Activated CD4-positive, alpha-beta memory T cell treated with anti-CD3 and anti-CD28 coated beads for 36 hours (primary cell): ENCODE results near the gene SH2D3C. TPM values are rescaled to one million over a fixed set of nuclear protein-coding genes. Genes with fewer than 3 reads are reported as not detected.

Experiments
- CTCF ChIA-PET: fragments of 350-600 bp; sonication (Branson Sonifier 250); formaldehyde crosslinking; loops from one replicate; lab custom pipeline; 2021; ENCODE audit warnings: antibody characterized with exemption, inconsistent platforms; lab: Charles Lee
- POLR2A ChIA-PET: fragments of 350-600 bp; sonication (Branson Sonifier 250); formaldehyde crosslinking; loops from one replicate; lab custom pipeline; 2021; ENCODE audit warnings: antibody characterized with exemption; lab: Charles Lee
- DNase-seq: peaks from one replicate; pipeline ENCODE4 v3.0.0-alpha.2; 2020
- H3K27ac Mint-ChIP-seq: one replicate; pipeline ENCODE4 v1.8.0; 2021; ENCODE audit warnings: mixed read lengths
- H3K27me3 Mint-ChIP-seq: one replicate; pipeline ENCODE4 v1.8.0; 2021; ENCODE audit warnings: mixed read lengths
- H3K36me3 Mint-ChIP-seq: one replicate; pipeline ENCODE4 v1.8.0; 2021; ENCODE audit warnings: mixed read lengths
- H3K4me1 Mint-ChIP-seq: one replicate; pipeline ENCODE4 v1.8.0; 2021; ENCODE audit warnings: low read depth, mixed read lengths
- H3K4me3 Mint-ChIP-seq: one replicate; pipeline ENCODE4 v1.8.0; 2021; ENCODE audit warnings: mild to moderate bottlenecking, mixed read lengths
- H3K9me3 Mint-ChIP-seq: one replicate; pipeline ENCODE4 v1.8.0; 2021; ENCODE audit warnings: mixed read lengths
- intact Hi-C: fragments of 100-400 bp; cut with micrococcal nuclease; formaldehyde crosslinking; loops from one replicate; pipeline ENCODE4 v1.15.1; 2023
- total RNA-seq, 2 experiments: library from RNA; stranded (reverse); gene quantifications; one replicate each; pipeline ENCODE4 v1.2.3, GENCODE V29; 2021

Gene SH2D3C
- total RNA-seq, 2 experiments from 2014 or later, result 34.5 to 35.3 TPM

DNA sequence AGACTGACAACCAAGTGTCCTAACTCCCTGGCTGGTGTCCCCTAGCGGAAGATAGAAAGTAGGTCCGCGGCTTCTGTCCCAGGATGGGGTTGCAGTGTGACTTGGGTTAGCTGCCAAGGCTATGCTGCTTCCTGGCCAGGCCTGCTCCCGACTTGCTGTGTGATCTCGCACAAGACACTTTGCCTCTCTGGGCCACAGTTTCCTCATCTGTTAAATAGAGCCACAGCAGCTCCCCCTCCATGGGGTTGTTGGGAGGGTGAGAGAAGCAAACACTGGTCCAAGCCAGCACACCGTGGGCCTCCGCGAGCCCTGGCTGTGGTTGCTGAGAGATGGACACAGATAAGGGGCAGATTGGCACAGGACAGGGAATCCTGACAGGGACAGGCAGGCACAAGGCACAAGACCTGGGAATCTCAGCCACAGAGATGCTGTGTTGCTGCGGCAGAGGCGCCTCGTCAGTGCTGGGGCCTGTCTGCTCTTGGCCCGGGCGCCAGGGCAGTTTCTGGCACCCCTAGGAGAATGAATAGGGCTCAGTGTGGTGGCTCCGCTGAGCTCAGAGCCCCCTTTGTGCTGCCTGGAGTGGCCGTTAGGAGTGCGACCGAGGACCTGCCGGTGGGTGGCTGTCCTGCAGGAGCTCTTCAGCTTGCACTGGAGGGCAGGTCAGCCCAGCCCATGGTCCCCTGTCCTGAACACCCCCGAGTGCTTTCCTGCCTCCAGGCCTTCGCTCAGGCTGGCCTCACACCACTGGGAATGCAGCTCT lies 1.8 kb upstream of the SH2D3C start:
- CTCF ChIA-PET, result interaction anchor here (1.0 to 3.4 kb wide), 2 partner anchors 9 to 45 kb away, joined by 3 to 25 read pairs; partner anchors contain the start of gene TOR2A
- H3K27ac Mint-ChIP-seq, result peak overlapping the region; percentile 98
- DNase-seq, result no peak

DNA sequence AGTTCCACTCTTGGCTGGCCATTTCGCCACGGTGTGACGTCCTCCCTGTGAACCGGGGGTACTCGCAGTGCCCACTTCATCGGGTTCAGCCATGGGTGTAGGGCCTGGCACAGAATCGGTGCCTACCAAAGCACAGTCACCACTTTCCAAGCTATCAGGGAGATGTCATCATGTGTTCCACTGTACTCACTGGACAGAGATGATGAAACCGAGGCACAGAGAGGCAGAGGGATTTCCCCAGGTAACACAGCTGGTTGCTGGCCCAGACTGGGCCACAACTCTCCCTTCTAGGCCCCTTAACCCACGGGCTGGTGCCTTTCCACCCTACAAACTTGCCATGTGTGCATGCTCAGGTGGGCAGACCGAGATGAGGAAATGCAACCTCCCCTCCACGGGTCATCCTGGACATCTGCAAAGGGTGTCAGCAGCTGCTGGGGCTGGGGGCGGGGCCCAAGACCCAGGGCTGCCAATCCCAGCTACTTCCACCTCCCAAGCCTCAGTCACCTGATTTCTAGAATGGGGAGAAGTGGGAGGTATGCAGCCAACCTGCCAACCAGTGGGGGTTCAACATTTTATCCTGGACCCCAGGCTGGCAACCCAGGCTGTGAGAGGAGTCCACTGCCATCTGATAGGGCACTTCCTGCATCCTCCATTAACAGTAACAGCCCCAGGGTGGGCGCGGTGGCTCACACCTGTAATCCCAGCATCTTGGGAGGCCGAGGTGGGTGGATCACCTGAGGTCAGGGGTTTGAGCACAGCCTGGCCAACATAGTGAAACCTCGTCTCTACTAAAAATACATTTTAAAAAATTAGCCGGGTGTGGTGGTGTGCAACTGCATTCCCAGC lies 893 bp upstream of the SH2D3C start:
- H3K9me3 Mint-ChIP-seq, result no peaks in the 10 kb centered on the region
- POLR2A ChIA-PET, result interaction anchor here (0.9 to 2.2 kb wide), 12 partner anchors 9 to 221 kb away, joined by 3 to 23 read pairs (median 5); partner anchors contain the start of genes ST6GALNAC4 and TOR2A
- CTCF ChIA-PET, result interaction anchor here (1.4 to 3.4 kb wide), 6 partner anchors 9 to 164 kb away, joined by 3 to 25 read pairs (median 8); partner anchors contain the start of gene TOR2A
- peak overlapping the region; percentile 99 for H3K4me3 Mint-ChIP-seq
- peak overlapping the region; percentile 98 for H3K27ac Mint-ChIP-seq
- intact Hi-C loops, result loop anchor here (2.0 to 10.0 kb wide), 2 partner anchors 247 to 285 kb away; partner anchors contain the start of genes NAIF1 and SLC25A25
- H3K27me3 Mint-ChIP-seq, result no peaks in the 10 kb centered on the region
- DNase-seq, result peak; percentile 85
- H3K36me3 Mint-ChIP-seq, result peaks cover 17% of the 10 kb centered on the region
- peaks cover 59% of the 10 kb centered on the region for H3K4me1 Mint-ChIP-seq

More for the DNA sequence above, 1.8 kb upstream of the SH2D3C start:
- no peaks in the 10 kb centered on the region for H3K9me3 Mint-ChIP-seq
- H3K4me1 Mint-ChIP-seq, result peaks cover 64% of the 10 kb centered on the region
- no peak overlapping the region for H3K4me3 Mint-ChIP-seq
- intact Hi-C loops, result no loop called here
- H3K27me3 Mint-ChIP-seq, result no peaks in the 10 kb centered on the region
- H3K36me3 Mint-ChIP-seq, result peaks cover 15% of the 10 kb centered on the region
- POLR2A ChIA-PET, result interaction anchor here (1.1 kb wide), 1 partner anchor 10 kb away, joined by 6 read pairs; no protein-coding TSS in a partner anchor

DNA sequence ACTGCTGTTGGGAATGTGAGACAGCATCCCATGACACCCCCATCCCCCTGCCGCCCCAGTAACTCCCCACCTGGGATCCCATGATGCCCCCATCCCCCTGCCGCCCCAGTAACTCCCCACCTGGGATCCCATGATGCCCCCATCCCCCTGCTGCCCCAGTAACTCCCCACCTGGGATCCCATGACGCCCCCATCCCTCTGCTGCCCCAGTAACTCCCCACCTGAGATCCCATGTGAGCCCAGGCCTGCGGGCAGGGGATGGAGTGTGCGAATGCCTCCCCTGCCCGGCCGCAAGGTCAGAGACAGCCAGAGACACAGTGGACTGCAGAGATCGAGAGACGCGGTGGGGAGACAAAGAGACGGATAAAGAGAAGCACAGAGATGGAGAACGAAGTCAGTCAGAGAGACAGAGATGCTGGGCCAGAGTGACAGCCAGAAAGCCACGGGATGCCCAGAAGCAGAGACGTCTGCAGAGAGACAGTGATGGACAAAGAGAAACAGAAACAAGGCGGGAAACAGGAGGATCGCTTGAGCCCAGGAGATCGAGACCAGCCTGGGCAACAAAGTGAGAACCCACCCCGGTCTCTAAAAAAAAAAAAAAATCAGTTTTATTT lies 992 bp downstream of the SH2D3C start:
- POLR2A ChIA-PET, result interaction anchor here (0.6 to 2.2 kb wide), 4 partner anchors 11 to 185 kb away, joined by 3 to 23 read pairs (median 4); no protein-coding TSS in a partner anchor
- CTCF ChIA-PET, result interaction anchor here (1.4 to 3.4 kb wide), 4 partner anchors 7 to 92 kb away, joined by 4 to 25 read pairs (median 9); partner anchors contain the start of gene TOR2A
- Mint-ChIP-seq H3K4me3 (peak overlapping the region; percentile 99), H3K9me3 (no peaks in the 10 kb centered on the region), H3K27ac (peak overlapping the region; percentile 98), H3K27me3 (no peaks in the 10 kb centered on the region), H3K36me3 (peaks cover 24% of the 10 kb centered on the region), H3K4me1 (peaks cover 46% of the 10 kb centered on the region)
- DNase-seq, result peak; percentile 41
- intact Hi-C loops, result loop anchor here (10.0 kb wide), 1 partner anchor 287 kb away; the partner anchor contains the start of genes NAIF1 and SLC25A25

DNA sequence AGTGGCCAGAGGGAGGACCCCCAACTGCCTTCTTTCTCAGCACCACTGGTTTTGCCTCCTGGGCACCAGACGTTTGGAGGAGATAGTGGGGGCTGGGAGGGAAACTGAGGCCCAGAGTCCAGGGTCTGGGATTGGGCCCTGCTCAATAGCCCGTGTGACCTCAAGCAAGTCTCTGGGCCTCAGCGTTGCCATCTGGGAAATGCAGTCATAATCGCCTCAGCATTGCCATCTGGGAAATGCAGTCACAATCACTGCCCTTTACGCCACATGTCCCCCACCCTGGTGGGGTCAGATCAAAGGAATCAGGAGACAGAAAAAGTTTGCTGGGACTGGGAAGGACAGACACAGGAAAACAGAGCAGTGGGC lies 1.6 kb downstream of the SH2D3C start:
- H3K27me3 Mint-ChIP-seq, result no peaks in the 10 kb centered on the region
- intact Hi-C loops, result loop anchor here (10.0 kb wide), 1 partner anchor 288 kb away; the partner anchor contains the start of genes NAIF1 and SLC25A25
- peaks cover 43% of the 10 kb centered on the region for H3K4me1 Mint-ChIP-seq
- no peaks in the 10 kb centered on the region for H3K9me3 Mint-ChIP-seq
- peak; percentile 53 for DNase-seq
- CTCF ChIA-PET, result interaction anchor here (1.4 to 2.8 kb wide), 4 partner anchors 8 to 145 kb away, joined by 4 to 24 read pairs (median 6); partner anchors contain the start of genes CDK9 and TOR2A
- POLR2A ChIA-PET, result interaction anchor here (2.6 kb wide), 1 partner anchor 8 kb away, joined by 14 read pairs; the partner anchor contains the start of gene CDK9
- peak overlapping the region; percentile 99 for H3K4me3 Mint-ChIP-seq
- peaks cover 24% of the 10 kb centered on the region for H3K36me3 Mint-ChIP-seq
- H3K27ac Mint-ChIP-seq, result peak overlapping the region; percentile 98

DNA sequence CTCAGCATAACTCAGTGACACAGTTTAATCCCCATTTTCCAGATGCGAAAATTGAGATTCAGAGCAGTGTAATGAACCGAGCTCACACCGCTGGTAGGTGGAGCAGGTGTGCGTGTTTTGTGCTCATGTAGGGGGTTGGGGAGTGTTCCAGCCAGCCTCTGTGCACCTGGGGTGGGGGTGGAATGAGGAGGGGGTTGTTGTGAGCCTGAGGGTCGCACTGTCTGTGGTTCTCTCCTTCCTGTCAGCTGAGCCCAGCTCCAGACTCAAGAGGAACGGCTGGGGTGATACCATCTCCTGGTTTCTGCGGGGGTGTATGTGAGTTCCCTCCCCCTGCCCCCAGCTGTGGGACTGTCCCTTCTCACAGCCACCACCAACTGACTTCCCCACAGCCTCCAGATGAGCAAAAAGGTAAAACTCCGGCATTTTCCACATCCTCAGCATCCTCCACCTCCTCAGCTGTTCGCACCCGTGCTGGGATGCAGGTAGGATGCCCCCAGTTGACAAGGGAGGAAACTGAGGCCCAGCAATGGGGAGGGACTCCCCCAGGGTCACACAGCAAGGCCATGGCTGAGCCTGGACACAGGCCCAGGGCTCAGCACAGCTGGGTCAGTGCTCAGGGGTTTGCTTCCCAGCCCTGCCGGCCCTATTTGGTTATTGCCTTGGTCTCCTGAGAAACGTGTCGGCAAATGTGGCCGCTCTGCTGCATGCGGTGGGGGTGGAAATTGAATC lies 2.1 kb downstream of the SH2D3C start:
- DNase-seq, result peak; percentile 87
- ChIA-PET CTCF (interaction anchor here (0.7 to 2.8 kb wide), 5 partner anchors 9 to 145 kb away, joined by 3 to 24 read pairs (median 5); partner anchors contain the start of genes CDK9 and TOR2A), POLR2A (interaction anchor here (0.7 to 2.6 kb wide), 3 partner anchors 9 to 41 kb away, joined by 3 to 14 read pairs (median 7); partner anchors contain the start of genes CDK9 and TOR2A)
- H3K9me3 Mint-ChIP-seq, result no peaks in the 10 kb centered on the region
- H3K4me1 Mint-ChIP-seq, result peaks cover 42% of the 10 kb centered on the region
- peak overlapping the region; percentile 98 for H3K27ac Mint-ChIP-seq
- peaks cover 24% of the 10 kb centered on the region for H3K36me3 Mint-ChIP-seq
- intact Hi-C loops, result loop anchor here (10.0 kb wide), 1 partner anchor 288 kb away; the partner anchor contains the start of genes NAIF1 and SLC25A25
- peak overlapping the region; percentile 99 for H3K4me3 Mint-ChIP-seq
- no peaks in the 10 kb centered on the region for H3K27me3 Mint-ChIP-seq

DNA sequence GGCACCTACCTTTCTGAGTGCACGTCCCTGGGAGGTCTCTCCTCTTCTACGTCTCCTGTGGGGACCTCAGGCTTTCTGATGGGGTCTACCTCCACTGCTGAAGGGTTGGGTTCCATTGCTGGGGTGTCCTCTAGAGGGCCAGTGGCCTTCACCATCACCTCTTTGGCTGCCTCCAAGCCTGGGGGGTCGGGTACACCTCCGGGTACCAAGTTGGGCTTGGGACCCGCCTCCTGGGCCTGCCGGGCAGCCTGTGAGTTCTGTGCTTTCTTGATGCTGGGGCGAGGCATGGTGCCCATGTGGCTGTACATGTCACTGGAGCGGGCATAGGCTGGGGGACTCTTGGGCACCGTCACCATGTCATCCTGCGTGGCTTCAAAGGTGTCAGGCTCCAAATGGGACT lies 4.5 kb downstream of the SH2D3C start:
- peaks cover 43% of the 10 kb centered on the region for H3K4me1 Mint-ChIP-seq
- no peak overlapping the region for H3K4me3 Mint-ChIP-seq
- ChIA-PET POLR2A (no interaction called here), CTCF (interaction anchor here (0.8 to 2.8 kb wide), 2 partner anchors 11 to 39 kb away, joined by 3 to 24 read pairs; partner anchors contain the start of genes CDK9 and TOR2A)
- H3K27ac Mint-ChIP-seq, result no peak overlapping the region
- no peaks in the 10 kb centered on the region for H3K9me3 Mint-ChIP-seq
- no peaks in the 10 kb centered on the region for H3K27me3 Mint-ChIP-seq
- H3K36me3 Mint-ChIP-seq, result peaks cover 31% of the 10 kb centered on the region
- intact Hi-C loops, result loop anchor here (5.0 to 10.0 kb wide), 2 partner anchors 203 to 291 kb away; partner anchors contain the start of genes NAIF1 and SLC25A25
- no peak for DNase-seq

DNA sequence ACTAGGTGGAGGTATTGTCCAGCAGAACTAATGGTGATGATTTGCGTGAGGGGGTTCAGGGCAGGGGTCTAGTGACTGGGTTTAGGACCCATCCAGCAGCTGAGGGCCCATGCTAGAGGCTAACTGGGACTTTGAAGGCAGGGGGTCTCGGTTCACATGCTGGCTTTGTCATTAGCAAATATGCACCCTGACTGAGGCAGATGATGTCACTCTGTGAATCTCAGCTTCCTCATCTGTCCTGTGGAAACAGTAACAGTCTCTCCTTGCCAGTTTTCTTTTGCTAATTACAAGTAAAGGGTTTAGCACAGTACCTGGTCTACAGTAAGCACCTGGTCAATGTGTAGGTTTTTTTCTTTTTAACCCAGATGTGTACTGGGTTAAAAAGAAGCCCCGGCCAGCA lies 5.2 kb downstream of the SH2D3C start:
- no peaks in the 10 kb centered on the region for H3K9me3 Mint-ChIP-seq
- peaks cover 32% of the 10 kb centered on the region for H3K36me3 Mint-ChIP-seq
- CTCF ChIA-PET, result interaction anchor here (2.7 to 11.7 kb wide), 2 partner anchors 11 to 148 kb away, joined by 12 to 131 read pairs; partner anchors contain the start of gene CDK9
- H3K4me3 Mint-ChIP-seq, result no peak overlapping the region
- no peaks in the 10 kb centered on the region for H3K27me3 Mint-ChIP-seq
- intact Hi-C loops, result loop anchor here (5.0 to 10.0 kb wide), 2 partner anchors 204 to 292 kb away; partner anchors contain the start of genes NAIF1 and SLC25A25
- DNase-seq, result no peak
- POLR2A ChIA-PET, result no interaction called here
- H3K27ac Mint-ChIP-seq, result peak overlapping the region; percentile 38
- peaks cover 48% of the 10 kb centered on the region for H3K4me1 Mint-ChIP-seq

DNA sequence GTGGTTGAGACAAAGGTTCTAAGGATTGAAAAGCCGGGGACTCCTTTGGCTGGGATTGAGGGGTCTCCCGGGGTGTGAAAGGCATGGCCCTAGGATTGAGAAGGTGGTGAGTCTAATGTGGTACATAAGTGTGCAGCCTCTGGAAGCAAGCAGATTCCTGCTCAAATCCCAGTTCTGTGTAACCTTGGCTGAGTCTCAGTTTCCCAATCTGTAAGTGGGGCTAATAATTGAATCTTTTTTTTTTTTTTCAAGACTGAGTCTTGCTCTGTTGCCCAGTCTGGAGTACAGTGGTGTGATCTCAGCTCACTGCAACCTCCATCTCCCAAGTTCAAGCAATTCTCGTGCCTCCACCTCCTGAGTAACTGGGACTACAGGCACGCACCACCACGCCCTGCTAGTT lies 5.9 kb downstream of the SH2D3C start:
- Mint-ChIP-seq H3K27me3 (no peaks in the 10 kb centered on the region), H3K4me3 (no peak overlapping the region), H3K27ac (no peak overlapping the region), H3K36me3 (peaks cover 30% of the 10 kb centered on the region), H3K9me3 (no peaks in the 10 kb centered on the region), H3K4me1 (peaks cover 52% of the 10 kb centered on the region)
- intact Hi-C loops, result loop anchor here (5.0 to 10.0 kb wide), 2 partner anchors 205 to 292 kb away; partner anchors contain the start of genes NAIF1 and SLC25A25
- POLR2A ChIA-PET, result no interaction called here
- no peak for DNase-seq
- CTCF ChIA-PET, result interaction anchor here (2.7 to 11.7 kb wide), 3 partner anchors 12 to 148 kb away, joined by 12 to 131 read pairs (median 43); partner anchors contain the start of genes CDK9 and TOR2A

DNA sequence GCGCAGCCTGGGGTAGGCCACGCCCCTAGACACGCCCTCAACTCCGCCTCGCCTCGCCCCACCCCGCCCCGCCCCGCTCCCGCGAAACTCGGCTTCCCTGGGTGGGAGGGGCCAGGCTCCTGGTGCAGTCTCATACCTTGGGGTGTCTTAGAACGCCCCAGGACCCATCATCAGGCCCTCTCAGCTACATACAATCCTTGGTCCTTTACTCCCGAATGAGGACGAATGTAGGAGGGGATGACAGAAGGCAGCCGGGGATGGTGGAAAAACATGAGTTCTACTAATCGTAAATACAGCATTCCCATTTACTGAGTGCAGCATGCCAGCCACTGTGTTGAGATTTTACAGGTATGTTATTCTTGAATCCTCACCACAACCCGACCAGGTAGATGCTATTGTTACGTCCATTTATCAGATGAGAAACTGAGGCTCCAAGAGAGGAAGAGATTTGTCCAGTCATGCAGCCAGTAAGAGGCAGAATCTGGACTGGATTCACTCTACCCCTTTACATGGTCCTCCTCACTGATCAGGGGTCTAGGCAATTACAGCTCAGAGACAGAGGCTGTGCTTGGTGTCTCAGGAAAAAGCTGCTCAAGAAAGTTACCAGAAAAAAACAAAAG lies 6.8 kb downstream of the SH2D3C start:
- no peaks in the 10 kb centered on the region for H3K27me3 Mint-ChIP-seq
- DNase-seq, result no peak
- ChIA-PET POLR2A (interaction anchor here (0.8 to 3.3 kb wide), 9 partner anchors 7 to 321 kb away, joined by 3 to 19 read pairs (median 6); partner anchors contain the start of genes CDK9, FPGS, SH2D3C and TOR2A), CTCF (interaction anchor here (0.7 to 11.7 kb wide), 8 partner anchors 9 to 156 kb away, joined by 3 to 131 read pairs (median 9); partner anchors contain the start of genes CDK9 and TOR2A)
- H3K4me1 Mint-ChIP-seq, result peaks cover 60% of the 10 kb centered on the region
- H3K9me3 Mint-ChIP-seq, result no peaks in the 10 kb centered on the region
- peaks cover 32% of the 10 kb centered on the region for H3K36me3 Mint-ChIP-seq
- intact Hi-C loops, result loop anchor here (1.0 to 10.0 kb wide), 6 partner anchors 14 to 293 kb away; partner anchors contain the start of genes FPGS, NAIF1, PTRH1 and SLC25A25
- H3K4me3 Mint-ChIP-seq, result peak overlapping the region; percentile 89
- peak overlapping the region; percentile 85 for H3K27ac Mint-ChIP-seq
